ENCODE data around the gene TRAK1.
"Not testable (repeated sequence)": the region's sequence is repeated elsewhere in the genome, so short reads cannot be mapped to it uniquely, and the experiment has no call there.

The TRAK1 gene, protein sequence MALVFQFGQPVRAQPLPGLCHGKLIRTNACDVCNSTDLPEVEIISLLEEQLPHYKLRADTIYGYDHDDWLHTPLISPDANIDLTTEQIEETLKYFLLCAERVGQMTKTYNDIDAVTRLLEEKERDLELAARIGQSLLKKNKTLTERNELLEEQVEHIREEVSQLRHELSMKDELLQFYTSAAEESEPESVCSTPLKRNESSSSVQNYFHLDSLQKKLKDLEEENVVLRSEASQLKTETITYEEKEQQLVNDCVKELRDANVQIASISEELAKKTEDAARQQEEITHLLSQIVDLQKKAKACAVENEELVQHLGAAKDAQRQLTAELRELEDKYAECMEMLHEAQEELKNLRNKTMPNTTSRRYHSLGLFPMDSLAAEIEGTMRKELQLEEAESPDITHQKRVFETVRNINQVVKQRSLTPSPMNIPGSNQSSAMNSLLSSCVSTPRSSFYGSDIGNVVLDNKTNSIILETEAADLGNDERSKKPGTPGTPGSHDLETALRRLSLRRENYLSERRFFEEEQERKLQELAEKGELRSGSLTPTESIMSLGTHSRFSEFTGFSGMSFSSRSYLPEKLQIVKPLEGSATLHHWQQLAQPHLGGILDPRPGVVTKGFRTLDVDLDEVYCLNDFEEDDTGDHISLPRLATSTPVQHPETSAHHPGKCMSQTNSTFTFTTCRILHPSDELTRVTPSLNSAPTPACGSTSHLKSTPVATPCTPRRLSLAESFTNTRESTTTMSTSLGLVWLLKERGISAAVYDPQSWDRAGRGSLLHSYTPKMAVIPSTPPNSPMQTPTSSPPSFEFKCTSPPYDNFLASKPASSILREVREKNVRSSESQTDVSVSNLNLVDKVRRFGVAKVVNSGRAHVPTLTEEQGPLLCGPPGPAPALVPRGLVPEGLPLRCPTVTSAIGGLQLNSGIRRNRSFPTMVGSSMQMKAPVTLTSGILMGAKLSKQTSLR

DNA sequence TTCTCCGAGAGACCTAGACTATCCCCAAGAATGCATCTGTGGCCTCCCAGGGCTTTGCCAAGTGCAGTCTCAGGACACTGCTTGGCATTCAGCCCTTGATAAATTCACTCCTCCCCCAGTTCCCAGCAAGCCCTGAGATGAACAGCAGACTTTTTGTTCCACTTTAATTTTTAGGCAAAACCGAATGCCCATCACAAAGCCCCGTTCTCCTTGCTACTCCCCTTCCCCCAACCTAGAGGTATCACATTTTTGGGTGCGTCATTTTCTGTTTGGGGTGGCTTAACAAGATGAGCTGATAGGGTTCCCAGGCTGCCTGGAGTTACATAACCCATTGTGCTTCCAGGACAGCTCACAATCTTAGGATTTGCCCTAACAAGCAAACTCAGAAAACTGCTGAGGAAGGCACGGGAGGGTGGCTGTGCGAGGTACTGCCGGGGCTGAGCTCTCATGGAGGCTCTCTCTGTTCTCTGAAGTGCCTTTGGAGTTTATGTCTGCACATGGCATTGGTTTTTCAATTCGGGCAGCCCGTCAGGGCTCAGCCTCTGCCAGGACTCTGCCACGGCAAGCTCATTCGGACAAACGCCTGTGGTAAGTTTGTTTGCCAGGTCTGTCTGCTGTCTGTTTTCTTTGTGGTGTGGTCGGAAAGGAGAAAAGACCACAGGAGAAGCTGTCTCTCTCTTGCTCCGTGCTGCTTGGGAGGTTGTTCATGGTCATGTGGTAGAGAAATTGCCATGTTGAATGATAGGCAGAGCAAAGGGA lies at the start of gene TRAK1:
Gene TRAK1 (plus strand): TSS at position 385 of the 759 bp plus-strand sequence. CDS start 113 bp downstream, at position 498.
- no peak for DNase-seq (ENCODE audit: low read depth)

DNA sequence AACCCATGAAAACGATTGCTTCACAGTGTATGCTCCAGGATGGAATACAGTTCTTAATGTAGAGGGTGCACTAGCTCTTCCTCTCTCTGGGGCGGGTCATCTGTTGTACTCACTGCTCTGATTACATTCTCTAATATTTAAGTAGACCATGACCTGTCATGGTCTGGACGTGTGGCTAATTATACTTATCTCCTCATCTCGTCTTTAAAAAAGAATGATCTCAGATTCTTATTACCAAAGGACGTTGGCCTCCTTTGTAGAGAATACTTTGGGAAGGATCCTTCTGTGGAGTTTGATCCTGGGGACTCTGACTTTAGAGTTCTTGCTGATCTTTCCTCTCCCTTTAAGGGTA lies 48.4 kb upstream of the TRAK1 start:
- DNase-seq (ENCODE audit: low read depth), result no peak

DNA sequence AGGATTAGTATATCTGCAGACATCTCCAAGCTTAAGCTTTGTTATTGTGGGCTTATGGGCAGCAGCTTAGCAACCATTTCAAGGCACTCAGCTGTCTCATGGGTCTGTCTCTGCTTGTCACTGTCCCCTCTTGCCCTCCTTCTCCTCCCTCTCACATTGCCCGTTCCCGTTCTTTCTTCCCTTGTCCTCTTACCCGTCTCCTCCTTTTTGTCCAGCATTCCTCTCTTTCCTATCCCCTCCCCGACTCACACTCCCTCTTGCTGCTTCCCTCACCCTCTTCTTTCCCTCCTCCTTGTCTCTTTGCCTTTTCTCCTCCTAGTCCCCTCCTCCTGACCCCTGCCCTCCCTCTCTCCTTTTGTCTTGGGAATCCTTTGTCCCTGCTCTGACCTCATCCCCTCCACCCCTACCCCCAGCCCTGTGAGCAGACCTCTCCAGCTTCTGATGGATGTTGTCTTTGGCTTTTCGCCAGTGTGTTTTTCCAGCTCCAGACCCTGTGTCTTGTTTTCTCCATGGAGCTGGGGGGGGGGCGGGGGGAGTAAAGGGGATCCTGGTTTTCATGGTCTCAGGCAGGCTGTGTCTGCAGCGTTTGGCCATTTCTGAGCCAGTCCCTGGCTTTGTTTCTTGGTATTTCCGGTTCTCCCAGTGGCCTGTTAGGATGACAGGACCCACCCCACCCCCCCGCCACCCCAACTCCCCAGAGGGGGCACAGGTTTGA lies 47.9 kb upstream of the TRAK1 start:
- DNase-seq (ENCODE audit: low read depth), result no peak

DNA sequence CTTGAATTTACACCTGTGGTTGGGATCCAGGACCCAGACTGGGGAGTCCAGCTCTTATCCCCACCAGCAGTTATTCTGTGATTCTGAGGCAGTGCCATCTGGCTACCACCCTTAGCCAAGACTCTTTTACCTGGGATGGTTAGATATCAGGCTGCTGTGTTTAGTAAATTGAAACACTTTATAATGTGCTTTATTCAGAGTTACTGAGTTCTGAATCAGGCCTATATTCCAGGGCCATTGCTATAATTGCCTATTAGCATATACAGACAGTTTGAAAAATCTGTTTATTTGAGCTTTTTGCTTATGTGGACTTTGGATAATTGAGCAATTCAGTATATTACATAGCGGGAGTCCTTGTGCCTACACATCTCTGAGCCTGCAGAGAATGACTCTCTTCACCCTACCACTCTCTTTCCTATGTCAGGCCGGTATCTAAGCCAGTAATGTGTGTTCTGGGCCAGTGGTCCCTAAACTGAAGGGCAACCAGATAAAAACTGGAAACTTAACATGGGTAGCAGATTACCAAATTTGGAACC lies 45.4 kb upstream of the TRAK1 start:
- DNase-seq (ENCODE audit: low read depth), result no peak

DNA sequence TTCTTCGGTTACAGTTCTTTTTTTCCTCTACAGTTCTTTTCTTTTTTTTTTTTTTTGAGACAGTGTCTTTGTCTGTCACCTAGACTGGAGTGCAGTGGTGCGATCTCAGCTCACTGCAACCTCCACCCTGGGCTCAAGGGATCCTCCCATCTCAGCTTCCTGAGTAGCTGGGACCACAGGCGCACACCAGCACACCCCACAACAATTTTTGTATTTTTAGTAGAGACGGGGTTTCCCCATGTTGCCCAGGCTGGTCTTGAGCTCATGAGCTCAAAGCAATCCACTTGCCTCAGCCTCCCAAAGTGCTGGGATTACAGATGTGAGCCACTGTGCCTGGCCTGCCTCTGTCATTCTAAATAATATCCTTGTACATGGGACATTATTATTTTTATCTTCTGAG lies 42.6 kb upstream of the TRAK1 start:
- DNase-seq (ENCODE audit: low read depth), result not testable (repeated sequence)

DNA sequence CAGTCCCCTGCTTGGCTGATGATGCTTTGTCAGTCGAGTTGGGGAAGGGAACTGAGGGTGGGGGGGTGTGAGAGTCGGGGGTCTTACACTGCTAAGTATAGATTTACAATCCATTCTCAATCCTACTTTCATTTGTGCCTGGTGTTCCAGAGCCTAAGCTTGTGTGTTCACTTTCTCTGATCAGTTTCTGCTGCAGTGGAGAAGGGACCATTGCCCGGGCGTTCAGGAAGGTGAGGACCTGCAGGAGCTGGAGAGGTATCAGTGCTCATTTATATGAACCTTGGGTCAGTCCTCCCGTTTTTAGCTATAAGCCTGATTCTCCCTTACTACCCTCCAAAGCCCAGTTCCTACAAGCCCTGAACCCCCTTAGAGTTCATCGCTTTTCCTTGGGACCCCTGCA lies 41.0 kb upstream of the TRAK1 start:
- no peak for DNase-seq (ENCODE audit: low read depth)

DNA sequence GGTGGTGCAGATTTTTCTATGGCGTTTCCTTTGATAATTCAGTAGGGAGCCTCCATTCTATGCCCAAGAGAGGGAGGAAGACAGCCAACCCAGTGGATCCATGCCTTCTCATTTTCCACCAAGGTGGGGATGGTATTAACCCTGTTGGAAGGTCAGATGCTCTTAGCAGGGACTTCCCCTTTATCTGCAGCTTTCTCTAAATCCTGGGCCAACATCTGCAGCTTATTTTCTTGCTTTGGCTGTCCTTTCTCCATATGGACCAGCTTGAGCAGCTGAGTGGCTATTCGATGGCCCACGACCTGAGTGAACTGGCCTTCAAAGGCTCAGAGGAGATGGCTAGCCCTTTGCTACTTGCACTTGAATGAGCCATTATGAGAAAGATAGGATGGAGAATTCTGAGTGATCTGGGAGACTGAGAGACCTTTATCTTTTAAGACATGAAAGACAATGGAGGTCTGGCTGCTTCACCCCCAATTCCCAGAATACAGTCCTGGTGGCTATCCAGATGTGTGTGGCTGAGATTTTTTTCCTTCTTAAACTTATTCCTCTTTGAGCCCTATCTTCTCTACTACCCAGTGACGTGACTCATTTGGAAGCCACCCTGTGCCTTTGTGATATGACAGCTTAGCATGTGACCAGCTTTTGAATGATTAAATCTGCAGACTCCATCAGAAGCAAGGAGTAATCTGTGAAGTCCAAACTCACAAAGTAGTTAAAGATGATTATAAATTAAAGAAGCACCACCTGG lies 39.6 kb upstream of the TRAK1 start:
- DNase-seq (ENCODE audit: low read depth), result no peak

DNA sequence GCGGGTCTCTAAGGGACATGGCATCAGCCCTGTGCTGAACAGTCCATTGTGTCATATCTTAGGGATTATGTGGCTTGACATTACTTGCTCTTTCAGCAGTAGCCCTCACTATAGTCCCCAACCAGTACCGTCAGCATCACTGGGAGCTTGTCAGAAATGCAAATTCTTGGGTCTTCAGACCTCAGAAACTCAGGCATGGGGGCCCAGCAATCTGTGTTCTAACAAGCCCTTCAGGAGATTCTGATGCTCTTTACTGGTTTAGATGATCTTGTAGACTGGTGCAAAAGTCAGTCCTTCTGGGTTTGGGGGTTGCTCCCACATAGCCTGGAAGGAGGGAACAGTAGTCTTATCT lies 39.0 kb upstream of the TRAK1 start:
- no peak for DNase-seq (ENCODE audit: low read depth)

DNA sequence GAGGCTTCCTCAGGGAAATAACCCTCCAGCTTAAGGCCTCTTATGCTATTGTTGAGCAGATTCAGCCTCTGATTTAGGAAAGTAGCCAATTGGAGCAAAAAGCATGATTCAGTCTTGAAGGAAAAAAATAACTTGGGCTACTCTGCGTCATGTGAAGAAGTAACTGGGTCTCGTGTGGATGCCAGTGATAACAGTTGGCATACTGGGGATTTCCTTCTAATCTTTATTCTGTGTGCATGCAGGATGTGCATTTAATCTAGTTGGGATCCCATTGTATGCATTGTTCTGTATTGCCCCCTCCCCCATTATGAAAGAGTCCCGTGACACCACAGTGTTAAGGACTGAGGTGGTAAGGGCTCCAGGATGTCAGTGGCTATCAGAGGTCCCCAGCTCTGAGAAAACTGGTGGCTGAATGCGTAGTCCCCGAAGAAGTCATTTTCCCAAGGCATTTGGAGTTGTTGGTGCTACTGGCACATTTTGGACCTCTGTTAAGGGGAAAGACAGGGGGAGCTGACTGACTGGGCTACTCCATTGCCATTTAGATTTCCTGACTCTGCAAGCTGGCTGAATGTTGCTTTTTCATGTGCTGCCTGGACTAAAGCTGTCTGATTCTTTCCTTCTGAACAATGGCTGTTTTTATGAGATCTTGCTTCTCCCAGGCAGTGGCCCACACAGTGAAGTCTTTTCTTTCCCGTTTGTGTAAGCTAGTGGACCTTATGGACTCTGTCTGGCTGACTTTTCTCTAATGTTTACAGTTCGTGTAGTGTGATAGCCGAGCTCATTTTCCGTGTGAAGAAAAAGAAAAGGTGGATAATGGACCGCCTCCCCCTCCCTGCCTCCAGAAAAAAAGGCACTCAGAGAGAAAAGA lies 38.4 kb upstream of the TRAK1 start:
- no peak for DNase-seq (ENCODE audit: low read depth)

DNA sequence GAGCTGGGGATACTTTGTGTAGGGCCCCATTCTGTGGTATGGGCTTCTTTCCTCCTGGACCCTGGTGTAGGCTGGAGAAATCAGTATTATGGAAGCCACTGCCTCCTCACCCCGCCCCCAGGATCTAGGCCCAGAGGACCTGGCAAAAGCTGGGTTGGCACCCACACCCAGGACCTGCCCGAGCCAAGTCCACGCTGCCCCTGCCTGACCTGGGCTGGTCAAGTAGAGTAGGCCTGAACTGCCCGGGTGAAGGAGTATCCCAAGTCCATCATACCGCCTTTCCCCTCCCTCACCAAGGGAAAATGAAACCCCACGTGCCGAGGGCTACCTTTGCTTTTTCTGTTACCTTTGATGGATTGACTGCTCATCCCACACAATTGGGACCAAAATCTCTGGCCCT lies 37.7 kb upstream of the TRAK1 start:
- DNase-seq (ENCODE audit: low read depth), result no peak

DNA sequence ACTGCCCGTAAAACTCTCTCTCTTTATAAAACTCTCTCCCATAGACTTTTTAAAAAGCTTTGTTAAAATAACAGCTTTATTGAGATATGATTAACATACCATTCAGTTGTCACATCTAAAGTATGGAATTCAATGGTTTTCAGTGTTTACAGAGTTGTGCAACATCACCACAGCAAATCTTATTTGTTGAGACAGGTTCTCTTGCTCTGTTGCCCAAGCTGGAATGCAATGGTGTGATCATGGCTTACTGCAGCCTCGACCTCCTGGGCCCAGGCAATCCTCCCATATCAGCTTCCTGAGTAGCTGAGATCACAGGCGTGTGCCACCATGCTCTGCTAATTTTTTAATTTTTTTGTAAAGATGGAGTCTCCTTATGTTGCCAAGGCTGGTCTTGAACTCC lies 35.9 kb upstream of the TRAK1 start:
- no peak for DNase-seq (ENCODE audit: low read depth)

DNA sequence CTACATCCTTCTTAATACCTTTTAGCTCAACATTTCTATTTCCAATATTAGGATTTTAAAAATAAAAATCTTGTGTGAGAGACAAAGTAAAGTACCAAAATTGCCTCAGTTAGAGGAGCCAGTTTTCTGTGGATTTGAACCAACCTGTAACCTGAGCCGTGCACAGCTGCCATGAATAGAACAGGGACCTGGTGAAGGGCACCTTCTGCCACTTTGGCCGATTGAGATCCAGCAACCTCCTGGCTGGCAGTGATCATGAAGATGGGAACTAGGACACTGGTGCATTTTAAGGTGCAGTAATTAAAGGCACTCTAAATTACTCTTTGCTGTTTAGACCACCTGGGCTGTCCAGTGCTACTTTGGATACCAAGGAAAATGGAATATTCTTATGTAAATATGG lies 34.3 kb upstream of the TRAK1 start:
- no peak for DNase-seq (ENCODE audit: low read depth)

DNA sequence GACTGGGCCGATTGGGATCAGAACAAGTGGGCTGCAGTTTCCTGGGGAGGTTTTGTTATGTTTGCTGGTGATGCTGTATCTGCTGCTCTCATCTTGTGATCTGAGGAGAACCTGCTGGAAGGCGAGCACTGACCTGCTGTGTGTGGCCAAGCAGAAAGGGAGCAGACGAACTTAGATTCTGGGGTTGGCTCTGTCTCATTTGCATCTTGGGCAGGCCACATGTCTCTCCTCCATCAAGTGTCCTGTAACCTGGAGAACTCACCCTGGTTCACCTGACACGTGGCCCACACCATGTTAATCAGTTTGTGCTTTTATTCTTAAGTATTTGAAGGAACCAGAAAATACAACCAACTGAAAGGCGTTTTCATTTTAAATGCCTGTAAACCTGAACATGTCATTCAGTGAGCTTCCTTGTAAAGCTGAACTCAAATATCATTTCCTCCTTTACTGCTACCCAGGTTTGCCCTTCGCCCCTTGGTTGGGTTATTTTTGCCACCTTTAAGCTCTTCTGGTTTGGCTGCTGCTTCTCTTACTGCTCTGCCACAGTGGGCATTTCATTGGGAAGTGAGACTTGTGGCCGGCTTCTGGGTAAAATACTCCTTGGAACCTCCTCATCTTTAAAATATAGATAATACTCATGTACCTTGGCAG lies 33.5 kb upstream of the TRAK1 start:
- DNase-seq (ENCODE audit: low read depth), result no peak

DNA sequence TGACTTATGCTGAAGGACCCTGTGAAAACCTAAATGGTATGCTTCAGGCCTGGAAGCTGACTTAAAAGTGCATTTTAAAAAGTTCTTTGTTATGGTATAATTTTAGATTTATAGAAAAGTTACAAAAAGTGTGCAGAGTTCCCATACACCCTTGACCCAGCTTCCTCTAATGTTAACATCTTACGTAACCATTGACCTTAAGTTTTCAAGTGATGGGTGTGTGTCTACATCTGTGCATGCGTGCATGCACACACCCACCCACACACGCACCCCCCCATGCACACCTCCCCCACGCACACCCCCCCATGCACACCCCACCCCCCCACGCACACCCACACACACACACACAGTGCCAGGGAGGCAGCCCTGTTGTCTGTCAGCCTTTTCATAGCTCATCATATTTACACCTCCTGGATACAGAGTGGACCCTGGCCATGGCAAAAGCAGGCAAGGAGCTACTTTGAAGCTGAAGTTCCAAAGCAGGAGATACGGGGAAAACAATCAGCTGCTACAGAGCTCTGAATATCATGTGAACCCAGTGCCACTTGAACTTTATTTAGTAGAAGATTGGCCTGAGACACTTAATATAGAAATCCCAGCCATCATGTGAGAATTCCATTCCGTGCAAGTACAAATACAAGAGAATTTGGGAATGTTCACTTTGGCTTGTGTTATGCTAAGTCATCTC lies 30.0 kb upstream of the TRAK1 start:
- DNase-seq (ENCODE audit: low read depth), result no peak

DNA sequence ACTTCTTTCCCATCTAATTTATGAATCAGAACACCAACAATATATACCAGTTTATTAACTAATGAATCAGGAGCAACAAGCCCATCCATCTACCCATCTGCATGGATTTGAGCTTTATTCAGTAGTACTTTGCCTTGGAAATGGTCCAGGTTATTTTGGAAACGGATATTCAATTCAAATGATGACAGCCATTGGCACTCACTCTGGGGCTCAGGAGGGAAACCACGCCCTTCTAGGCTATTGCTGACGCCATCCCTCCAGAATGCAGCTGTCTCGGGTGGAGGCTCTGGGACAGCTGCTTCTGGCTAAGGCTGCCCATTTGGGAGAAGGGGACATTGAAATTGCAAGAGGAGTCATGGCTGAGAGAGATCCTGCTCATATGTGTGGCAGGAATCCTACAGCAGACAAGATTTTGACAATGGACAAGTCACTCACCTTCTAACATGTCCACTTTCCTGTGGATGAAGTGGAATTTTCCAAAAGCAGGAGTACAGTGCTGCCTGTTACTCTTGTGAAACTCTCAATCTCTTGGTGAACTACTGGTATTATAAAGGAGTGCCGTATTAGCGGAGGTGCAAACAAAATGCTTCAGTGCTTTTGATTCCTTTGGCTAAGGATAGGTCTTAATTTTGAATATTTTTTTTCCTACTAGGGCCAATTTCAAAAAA lies 29.3 kb upstream of the TRAK1 start:
- no peak for DNase-seq (ENCODE audit: low read depth)

DNA sequence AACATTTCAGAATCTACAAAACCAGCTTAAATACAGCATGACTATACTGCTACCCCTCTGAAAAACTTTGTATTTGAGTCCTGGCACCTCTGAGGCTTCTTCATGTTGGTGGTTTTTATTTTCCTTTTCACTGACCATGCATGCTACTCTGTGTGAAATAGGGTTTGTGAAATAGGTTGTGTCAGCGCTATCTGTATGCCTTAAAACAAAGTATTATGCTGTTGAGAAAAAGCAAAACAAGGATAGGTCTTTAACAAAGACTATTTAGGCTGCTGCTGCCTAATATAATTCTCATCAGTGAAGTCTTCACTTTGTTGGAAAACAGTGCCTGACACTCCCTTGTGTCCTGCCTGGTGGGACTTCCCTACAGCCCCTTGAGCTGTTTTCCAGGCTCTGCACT lies 28.7 kb upstream of the TRAK1 start:
- no peak for DNase-seq (ENCODE audit: low read depth)

DNA sequence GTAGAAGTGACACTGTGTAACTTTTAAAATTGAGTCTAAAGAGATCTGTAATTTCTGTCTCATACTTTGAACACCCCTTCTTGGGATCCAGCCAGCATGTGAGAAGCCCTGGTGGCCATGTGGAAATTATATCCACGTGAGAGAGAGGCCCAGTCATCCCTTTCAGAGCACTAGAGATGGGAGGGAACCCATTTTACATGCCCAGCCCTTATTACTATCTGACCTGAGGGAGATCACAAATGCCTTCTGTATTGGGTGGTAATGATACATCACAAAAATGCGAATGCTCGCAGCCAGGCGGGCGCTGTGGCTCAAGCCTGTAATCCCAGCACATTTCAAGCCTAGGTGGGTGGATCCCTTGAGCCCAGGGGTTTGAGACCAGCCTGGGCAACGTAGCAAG lies 27.3 kb upstream of the TRAK1 start:
- no peak for DNase-seq (ENCODE audit: low read depth)

DNA sequence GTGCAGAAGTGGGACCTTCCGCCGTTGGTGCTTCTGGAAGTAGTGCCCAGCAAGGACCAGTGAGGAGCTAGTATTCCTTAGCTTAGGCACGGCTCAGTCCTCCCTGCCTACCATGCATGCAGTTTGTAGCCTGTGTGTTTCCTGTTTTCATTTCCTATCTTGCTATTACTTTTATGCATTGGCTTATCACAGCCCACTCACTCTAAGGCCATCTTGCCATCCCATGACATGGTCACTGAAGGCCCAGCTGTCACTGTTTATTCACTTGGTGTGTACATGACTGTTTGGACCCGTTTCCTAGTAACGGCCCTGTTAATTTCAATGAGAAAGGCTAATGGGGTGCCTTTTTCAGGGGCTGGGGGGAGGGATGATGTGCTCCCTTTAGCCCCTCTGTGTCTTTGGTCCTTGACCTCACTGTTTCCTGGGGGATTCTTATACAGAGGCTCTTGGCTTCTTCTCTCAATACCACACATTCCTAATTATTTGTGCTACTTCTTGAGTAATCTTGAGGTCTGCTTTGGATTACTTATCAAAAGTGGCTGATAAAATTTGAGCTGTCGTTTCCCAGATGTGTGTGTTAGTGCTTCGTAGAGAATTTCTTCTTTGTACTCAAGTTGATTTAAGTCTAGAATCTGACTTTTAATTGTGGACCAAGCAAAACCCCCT lies 24.5 kb upstream of the TRAK1 start:
- no peak for DNase-seq (ENCODE audit: low read depth)

All from stimulated activated CD8-positive, alpha-beta memory T cell treated with anti-CD3 and anti-CD28 coated beads, Interleukin-15, amount 100 ng/mL, for 1 hour (primary cell).